ENCODE measurements around the gene CREB3. TPM values are rescaled to one million over a fixed set of nuclear protein-coding genes. Genes with fewer than 3 reads are reported as not detected.

CREB3 gene
- total RNA-seq, 1 donor from 2014 or later: 41.9 TPM

- peak; percentile 59 for DNase-seq (ENCODE audit: low spot score)
These were observed 5.5 kb upstream of the CREB3 start for GRCh38 chr9:35726931-35727330.

GRCh38 chr9:35727676-35728040 is 4.8 kb upstream of the CREB3 start:
- no peak for DNase-seq (ENCODE audit: low spot score)

GRCh38 chr9:35728041-35728971 is 4.2 kb upstream of the CREB3 start:
- DNase-seq (ENCODE audit: low spot score): peak; percentile 92

GRCh38 chr9:35729101-35729500 is 3.4 kb upstream of the CREB3 start:
- DNase-seq (ENCODE audit: low spot score): no peak

- DNase-seq (ENCODE audit: low spot score): peak; percentile 76
These were observed 2.6 kb upstream of the CREB3 start for GRCh38 chr9:35729700-35730485.

GRCh38 chr9:35730486-35730854 is 2.0 kb upstream of the CREB3 start:
- DNase-seq (ENCODE audit: low spot score): no peak

- no peak for DNase-seq (ENCODE audit: low spot score)
These were observed 866 bp upstream of the CREB3 start for GRCh38 chr9:35731415-35732184.

- peak; percentile 54 for DNase-seq (ENCODE audit: low spot score)
These were observed 505 bp downstream of the CREB3 start for GRCh38 chr9:35732800-35733541.

- no peak for DNase-seq (ENCODE audit: low spot score)
These were observed 1.6 kb downstream of the CREB3 start for GRCh38 chr9:35734096-35734495.

- DNase-seq (ENCODE audit: low spot score): peak; percentile 70
These were observed 3.8 kb downstream of the CREB3 start for GRCh38 chr9:35736201-35736633.

- DNase-seq (ENCODE audit: low spot score): no peak
These were observed 4.7 kb downstream of the CREB3 start for GRCh38 chr9:35737143-35737542.

GRCh38 chr9:35738186-35738585 is 5.7 kb downstream of the CREB3 start:
- no peak for DNase-seq (ENCODE audit: low spot score)

- DNase-seq (ENCODE audit: low spot score): no peak
These were observed 6.5 kb downstream of the CREB3 start for GRCh38 chr9:35738924-35739323.

- DNase-seq (ENCODE audit: low spot score): no peak
These were observed 7.8 kb downstream of the CREB3 start for GRCh38 chr9:35740243-35740642.

GRCh38 chr9:35741740-35742139 is 9.3 kb downstream of the CREB3 start:
- DNase-seq (ENCODE audit: low spot score): no peak

GRCh38 chr9:35743452-35743851 is 11.0 kb downstream of the CREB3 start:
- DNase-seq (ENCODE audit: low spot score): no peak

GRCh38 chr9:35743880-35744518 is 11.5 kb downstream of the CREB3 start:
- DNase-seq (ENCODE audit: low spot score): no peak

- DNase-seq (ENCODE audit: low spot score): no peak
These were observed 13.1 kb downstream of the CREB3 start for GRCh38 chr9:35745569-35745968.

GRCh38 chr9:35746583-35746982 is 14.1 kb downstream of the CREB3 start:
- no peak for DNase-seq (ENCODE audit: low spot score)

GRCh38 chr9:35748242-35748857 is 15.9 kb downstream of the CREB3 start:
- DNase-seq (ENCODE audit: low spot score): no peak
